Endothelial cell of umbilical vein (primary cell): ENCODE results near the gene C1QB. TPM values are rescaled to one million over a fixed set of nuclear protein-coding genes. Genes with fewer than 3 reads are reported as not detected.
A peak's percentile ranks its signal among the peaks of the same experiment; 100 is the strongest.

ENCODE experiments used
- BruUV-seq: library from RNA; stranded (reverse); fragments of 400-500 nt; replicated peaks from 2 replicates; lab custom pipeline; 2021; lab: Mats Ljungman, UMichigan
- CTCF ChIA-PET: fragments of 300-600, 350-600 bp; sonication (Branson Sonifier 250); formaldehyde crosslinking; loops from one replicate; lab custom pipeline; 2021; ENCODE audit warnings: antibody characterized with exemption, inconsistent platforms; lab: Charles Lee
- POLR2A ChIA-PET: fragments of 300-600, 350-600 bp; sonication (Branson Sonifier 250); formaldehyde crosslinking; loops from one replicate; lab custom pipeline; 2021; ENCODE audit warnings: antibody characterized with exemption, inconsistent platforms; lab: Charles Lee
- DNase-seq: peaks from one replicate; pipeline ENCODE4 v3.0.0-alpha.2; 2011; ENCODE audit warnings: low read depth, low spot score
- FAIRE-seq: peaks from 2 replicates; lab custom pipeline; 2011; peaks lifted over from hg19 to GRCh38; lab: Jason Lieb, UNC
- H2AFZ ChIP-seq: 2 replicates; pipeline ENCODE4 v1.6.0; 2012; ENCODE audit warnings: low read depth, low read length, control low read depth, inconsistent platforms
- H3K27ac ChIP-seq: 2 replicates; pipeline ENCODE4 v1.5.1; 2011; ENCODE audit warnings: low read depth, mild to moderate bottlenecking, control low read depth, low read length, moderate library complexity; ENCODE audit not compliant: insufficient read depth
- H3K27me3 ChIP-seq, 2 experiments: 2 replicates each; pipeline versions ENCODE4 v1.6.0 to v1.6.1; 2011; ENCODE audit warnings: low read length in 2 of 2, mixed read lengths in 1 of 2; ENCODE audit not compliant: control insufficient read depth in 2 of 2, insufficient read depth in 2 of 2
- H3K36me3 ChIP-seq, 2 experiments: 2 replicates in 1 of 2; 3 replicates in 1 of 2; pipeline ENCODE4 v1.5.1; 2011; ENCODE audit warnings: low read length in 2 of 2, mild to moderate bottlenecking in 1 of 2, moderate library complexity in 1 of 2; ENCODE audit not compliant: control insufficient read depth in 2 of 2, insufficient read depth in 2 of 2; ENCODE audit errors: extremely low read depth in 1 of 2
- H3K4me1 ChIP-seq: 3 replicates; pipeline ENCODE4 v1.5.1; 2011; ENCODE audit warnings: mild to moderate bottlenecking, low read length; ENCODE audit not compliant: control insufficient read depth, insufficient read depth; ENCODE audit errors: extremely low read depth
- H3K4me2 ChIP-seq: 2 replicates; pipeline ENCODE4 v1.6.1; 2011; ENCODE audit warnings: low read length, control low read depth, mixed read lengths; ENCODE audit not compliant: insufficient read depth
- H3K4me3 ChIP-seq, 3 experiments: fragments of 200-600 bp in 1 of 3; sonication (generic), shearing (Covaris generic) in 1 of 3; replicated peaks in 1 of 3; 2 replicates each; pipeline ENCODE4 v1.5.1; 2011 to 2016; ENCODE audit warnings: control low read depth in 3 of 3, low read length in 3 of 3, mild to moderate bottlenecking in 2 of 3, inconsistent platforms in 1 of 3, low read depth in 1 of 3, moderate library complexity in 1 of 3; ENCODE audit not compliant: insufficient read depth in 1 of 3
- H3K79me2 ChIP-seq: 2 replicates; pipeline ENCODE4 v1.6.0; 2012; ENCODE audit warnings: low read length, inconsistent platforms; ENCODE audit not compliant: control insufficient read depth, insufficient read depth
- H3K9ac ChIP-seq: replicated peaks from 2 replicates; pipeline ENCODE3; 2011; ENCODE audit warnings: low read length, control low read depth; ENCODE audit not compliant: insufficient read depth; ENCODE audit errors: extremely low read depth
- H3K9me1 ChIP-seq: replicated peaks from 3 replicates; pipeline ENCODE4 v1.6.0; 2011; ENCODE audit warnings: mild to moderate bottlenecking, low read length; ENCODE audit not compliant: control insufficient read depth, insufficient read depth; ENCODE audit errors: extremely low read depth
- H3K9me3 ChIP-seq: replicated peaks from 2 replicates; pipeline ENCODE4 v1.5.1; 2012; ENCODE audit warnings: low read length, inconsistent platforms; ENCODE audit not compliant: control insufficient read depth, insufficient read depth
- H4K20me1 ChIP-seq: replicated peaks from 2 replicates; pipeline ENCODE3; 2011; ENCODE audit warnings: mild to moderate bottlenecking, low read length; ENCODE audit not compliant: control insufficient read depth, insufficient read depth; ENCODE audit errors: extremely low read depth
- EZH2 ChIP-seq: IDR thresholded peaks from 2 replicates; pipeline ENCODE4 v1.6.1; 2012; ENCODE audit warnings: borderline replicate concordance, low read depth, mild to moderate bottlenecking, moderate library complexity, low read length, inconsistent platforms; ENCODE audit not compliant: severe bottlenecking
- FOS ChIP-seq: IDR thresholded peaks from 2 replicates; pipeline ENCODE4 v1.6.1; 2011; ENCODE audit warnings: mild to moderate bottlenecking, low read length, moderate library complexity, borderline replicate concordance; ENCODE audit not compliant: insufficient read depth
- GATA2 ChIP-seq: IDR thresholded peaks from 2 replicates; pipeline ENCODE4 v1.7.0; 2011; ENCODE audit warnings: low read depth, mild to moderate bottlenecking, moderate library complexity, mixed read lengths, low read length; ENCODE audit not compliant: insufficient read length, insufficient read depth
- JUN ChIP-seq: IDR thresholded peaks from 2 replicates; pipeline ENCODE4 v1.6.1; 2011; ENCODE audit warnings: borderline replicate concordance, low read depth; ENCODE audit not compliant: insufficient read length, insufficient read depth
- MYC ChIP-seq: IDR thresholded peaks from one replicate; pipeline ENCODE4 v1.6.1; 2011; ENCODE audit warnings: mild to moderate bottlenecking, low read depth, low read length
- POLR2A ChIP-seq: IDR thresholded peaks from 2 replicates; pipeline ENCODE4 v1.6.1; 2012; ENCODE audit warnings: low read depth, mild to moderate bottlenecking, control low read depth, low read length
- POLR2AphosphoS5 ChIP-seq: IDR thresholded peaks from 2 replicates; pipeline ENCODE4 v1.6.1; 2012; ENCODE audit warnings: low read depth, mild to moderate bottlenecking, control low read depth, low read length, moderate library complexity; ENCODE audit not compliant: insufficient read depth
- dilution Hi-C: fragments of 300-500 bp; cut with MboI; formaldehyde crosslinking; loops from one replicate; pipeline ENCODE4 v1.15.0; 2019; ENCODE audit warnings: low sequenced_read_pairs; ENCODE audit not compliant: extremely low pct_ligation_motif_present
- intact Hi-C: fragments of 100-400 bp; cut with micrococcal nuclease; formaldehyde crosslinking; loops from one replicate; pipeline ENCODE4 v1.10.0; 2022
- polyA plus RNA-seq, 4 experiments: library from polyadenylated mRNA; depleted of rRNA in 3 of 4; stranded (reverse) in 3 of 4; unstranded in 1 of 4; fragments of >200 nt; gene quantifications; 2 replicates each; pipeline versions ENCODE4 v1.2.1 to v1.2.3, GENCODE V29; 2011 to 2012; ENCODE audit warnings: missing spikeins in 1 of 4
- total RNA-seq: library from RNA; stranded (reverse); gene quantifications from 2 replicates; pipeline ENCODE4 v1.2.3, GENCODE V29; 2021
- TF ChIP-seq, protein P1 (sequence below), 2 donors: IDR thresholded peaks; 1 replicate in 1 of 2; 2 replicates in 1 of 2; pipeline ENCODE4 v1.5.1; 2011; ENCODE audit warnings: low read length in 2 of 2, mild to moderate bottlenecking in 2 of 2, moderate library complexity in 2 of 2, control low read depth in 1 of 2, inconsistent platforms in 1 of 2, low read depth in 1 of 2; ENCODE audit not compliant: insufficient read depth in 1 of 2; ENCODE audit errors: extremely low read depth in 1 of 2
- TF ChIP-seq, protein P2 (sequence below): IDR thresholded peaks from 2 replicates; pipeline ENCODE4 v1.6.1; 2011; ENCODE audit not compliant: insufficient read depth, insufficient read length

Gene C1QB
- total and polyA plus RNA-seq, 2 donors (not counting 3 experiments of a cell fraction or from before 2014, with no cell fraction given), result not detected

DNA sequence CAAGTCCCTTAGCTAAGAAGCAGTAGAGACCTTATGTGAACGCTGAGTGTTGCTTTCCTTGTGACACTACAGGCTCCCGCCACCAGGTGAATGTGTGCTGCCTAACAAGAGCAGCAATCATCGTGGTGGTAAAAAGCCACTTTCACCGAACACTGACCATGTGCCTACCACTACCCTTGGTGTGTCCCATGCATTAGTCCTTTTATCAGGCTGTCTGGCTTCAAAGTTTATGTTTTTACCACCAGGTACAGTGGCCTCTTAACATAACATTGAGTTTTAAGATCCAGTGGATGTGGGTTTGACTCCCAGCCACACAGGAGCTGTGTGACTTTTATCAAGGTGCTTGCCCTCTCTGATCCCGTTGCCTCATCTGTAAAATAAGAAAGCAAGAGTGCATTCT lies 1.7 kb downstream of the C1QB start:
- CTCF ChIA-PET, result interaction anchor here (0.8 to 1.9 kb wide), 2 partner anchors 12 to 279 kb away, joined by 4 read pairs; no protein-coding TSS in a partner anchor
- H3K4me1 ChIP-seq, result no peaks in the 10 kb centered on the region
- no peaks in the 10 kb centered on the region for H3K9me1 ChIP-seq
- no peak overlapping the region for H3K27ac ChIP-seq
- H3K4me2 ChIP-seq, result no peak overlapping the region
- no peaks in the 10 kb centered on the region for H4K20me1 ChIP-seq
- no peak overlapping the region for H3K4me3 ChIP-seq
- H3K79me2 ChIP-seq, result no peaks in the 10 kb centered on the region
- H3K36me3 ChIP-seq, result no peaks in the 10 kb centered on the region
- dilution Hi-C loops, result loop anchor here (25.0 kb wide), 1 partner anchor 308 kb away; the partner anchor contains the start of gene LACTBL1
- DNase-seq (no peak), FAIRE-seq (no peak)
- H3K9ac ChIP-seq, result no peak overlapping the region
- intact Hi-C loops, result no loop called here
- no peaks in the 10 kb centered on the region for H3K9me3 ChIP-seq
- H2AFZ ChIP-seq, result no peak overlapping the region
- POLR2A ChIA-PET, result no interaction called here
- TF ChIP-seq, protein P1, sequence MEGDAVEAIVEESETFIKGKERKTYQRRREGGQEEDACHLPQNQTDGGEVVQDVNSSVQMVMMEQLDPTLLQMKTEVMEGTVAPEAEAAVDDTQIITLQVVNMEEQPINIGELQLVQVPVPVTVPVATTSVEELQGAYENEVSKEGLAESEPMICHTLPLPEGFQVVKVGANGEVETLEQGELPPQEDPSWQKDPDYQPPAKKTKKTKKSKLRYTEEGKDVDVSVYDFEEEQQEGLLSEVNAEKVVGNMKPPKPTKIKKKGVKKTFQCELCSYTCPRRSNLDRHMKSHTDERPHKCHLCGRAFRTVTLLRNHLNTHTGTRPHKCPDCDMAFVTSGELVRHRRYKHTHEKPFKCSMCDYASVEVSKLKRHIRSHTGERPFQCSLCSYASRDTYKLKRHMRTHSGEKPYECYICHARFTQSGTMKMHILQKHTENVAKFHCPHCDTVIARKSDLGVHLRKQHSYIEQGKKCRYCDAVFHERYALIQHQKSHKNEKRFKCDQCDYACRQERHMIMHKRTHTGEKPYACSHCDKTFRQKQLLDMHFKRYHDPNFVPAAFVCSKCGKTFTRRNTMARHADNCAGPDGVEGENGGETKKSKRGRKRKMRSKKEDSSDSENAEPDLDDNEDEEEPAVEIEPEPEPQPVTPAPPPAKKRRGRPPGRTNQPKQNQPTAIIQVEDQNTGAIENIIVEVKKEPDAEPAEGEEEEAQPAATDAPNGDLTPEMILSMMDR (IDR thresholded peaks at IDR 0.05; ENCODE audit: extremely low read depth in 1 of 2, insufficient read depth in 1 of 2, low read depth in 1 of 2, low read length in 2 of 2), result peak in 1 of 2 donors; percentile 6
- TF ChIP-seq EZH2, result no peak
- peaks cover 2 to 9% of the 10 kb centered on the region in 2 experiments for H3K27me3 ChIP-seq
- no TSS peak for BruUV-seq

DNA sequence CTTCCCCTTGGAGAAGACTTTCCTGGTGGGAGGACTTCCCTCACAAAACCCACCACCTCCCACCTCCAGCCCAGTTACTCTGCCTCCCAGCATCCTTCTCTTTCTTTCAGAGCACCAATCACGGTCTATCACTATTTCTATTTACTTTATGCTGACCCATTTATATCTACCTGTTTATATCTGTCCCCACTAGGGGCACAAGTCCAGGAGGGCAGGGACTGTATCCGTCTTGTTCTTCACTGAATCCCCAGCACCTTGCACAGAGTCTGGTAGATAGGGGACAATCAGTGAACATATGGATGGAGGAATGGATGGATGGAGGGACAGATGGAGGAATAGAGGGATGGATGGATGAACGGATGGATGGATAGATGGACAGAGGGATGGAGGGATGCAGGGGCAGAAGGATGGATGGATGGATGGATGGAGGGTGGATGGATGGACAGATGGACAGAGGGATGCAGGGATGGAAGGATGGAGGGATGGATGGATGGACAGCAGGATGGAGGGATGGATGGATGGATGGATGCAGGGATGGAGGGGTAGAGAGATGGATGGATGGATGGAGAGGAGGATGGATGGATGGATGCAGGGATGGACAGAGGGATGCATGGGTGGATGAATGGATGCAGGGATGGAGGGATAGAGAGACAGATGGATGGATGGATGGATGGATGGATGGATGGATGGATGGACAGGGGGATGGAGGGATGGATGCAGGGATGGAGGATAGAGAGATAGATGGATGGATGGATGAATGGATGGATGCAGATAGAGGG lies 5.5 kb downstream of the C1QB start:
- no peaks in the 10 kb centered on the region for H3K9me3 ChIP-seq
- DNase-seq (no peak), FAIRE-seq (no peak)
- ChIA-PET CTCF (no interaction called here), POLR2A (no interaction called here)
- H3K79me2 ChIP-seq, result no peaks in the 10 kb centered on the region
- H4K20me1 ChIP-seq, result no peaks in the 10 kb centered on the region
- no peaks in the 10 kb centered on the region for H3K9me1 ChIP-seq
- no peak overlapping the region for H3K9ac ChIP-seq
- no peak overlapping the region for H3K4me2 ChIP-seq
- peaks cover 2 to 9% of the 10 kb centered on the region in 2 experiments for H3K27me3 ChIP-seq
- no peak overlapping the region for H2AFZ ChIP-seq
- no peaks in the 10 kb centered on the region for H3K4me1 ChIP-seq
- dilution Hi-C loops, result loop anchor here (25.0 kb wide), 1 partner anchor 304 kb away; the partner anchor contains the start of gene LACTBL1
- H3K4me3 ChIP-seq, result no peak overlapping the region
- TF ChIP-seq MYC (no peak), POLR2AphosphoS5 (no peak), POLR2A (no peak), JUN (no peak), GATA2 (no peak), EZH2 (no peak), FOS (no peak)
- TF ChIP-seq, protein P2, sequence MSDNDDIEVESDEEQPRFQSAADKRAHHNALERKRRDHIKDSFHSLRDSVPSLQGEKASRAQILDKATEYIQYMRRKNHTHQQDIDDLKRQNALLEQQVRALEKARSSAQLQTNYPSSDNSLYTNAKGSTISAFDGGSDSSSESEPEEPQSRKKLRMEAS, result no peak
- TF ChIP-seq, protein P1 (IDR thresholded peaks at IDR 0.05; ENCODE audit: extremely low read depth in 1 of 2, insufficient read depth in 1 of 2, low read depth in 1 of 2, low read length in 2 of 2), result no peak
- intact Hi-C loops, result no loop called here
- no peaks in the 10 kb centered on the region for H3K36me3 ChIP-seq
- BruUV-seq, result no TSS peak
- no peak overlapping the region for H3K27ac ChIP-seq
